PC-3 (cell line): Measurements from ENCODE around the gene POLA2. TPM values are rescaled to one million over a fixed set of nuclear protein-coding genes. Genes with fewer than 3 reads are reported as not detected.

ENCODE experiments used
- ATAC-seq: fragments of 200-7000 bp; cut with Tn5 transposase; 2 replicates; pipeline ENCODE4 v1.9.1; 2020; ENCODE audit warnings: mild to moderate bottlenecking, moderate library complexity
- BruUV-seq: library from RNA; stranded (reverse); fragments of 400-500 nt; replicated peaks from 2 replicates; lab custom pipeline; 2021; lab: Mats Ljungman, UMichigan
- CTCF ChIA-PET: fragments of 300-600 bp; sonication (Branson Sonifier 250); formaldehyde crosslinking; loops from one replicate; lab custom pipeline; 2022; ENCODE audit warnings: antibody characterized with exemption; lab: Charles Lee
- POLR2A ChIA-PET: fragments of 300-600 bp; sonication (Branson Sonifier 250); formaldehyde crosslinking; loops from one replicate; lab custom pipeline; 2022; ENCODE audit warnings: antibody characterized with exemption; ENCODE audit not compliant: unreplicated experiment; lab: Charles Lee
- DNase-seq: peaks from one replicate; pipeline ENCODE4 v3.0.0-alpha.2; 2015
- H2AFZ ChIP-seq: fragments of 300-600 bp; sonication (generic); 2 replicates; pipeline ENCODE4 v1.6.0; 2016; ENCODE audit warnings: antibody characterized with exemption, low read length
- H3F3A ChIP-seq: fragments of 300-600 bp; sonication (generic); one replicate; pipeline ENCODE4 v1.6.0; 2017; ENCODE audit warnings: antibody characterized with exemption, low read length, control low read depth, mild to moderate bottlenecking; ENCODE audit not compliant: unreplicated experiment
- H3K27ac ChIP-seq: fragments of 300-600 bp; sonication (generic); 2 replicates; pipeline ENCODE4 v1.5.1; 2016; ENCODE audit warnings: mild to moderate bottlenecking, low read length
- H3K27me3 ChIP-seq: fragments of 300-600 bp; sonication (generic); 2 replicates; pipeline ENCODE4 v1.6.1; 2016; ENCODE audit warnings: low read length, mixed read lengths
- H3K36me3 ChIP-seq: fragments of 300-600 bp; sonication (generic); 2 replicates; pipeline ENCODE4 v1.6.1; 2016; ENCODE audit warnings: low read depth, mixed run types, low read length, mixed read lengths
- H3K4me1 ChIP-seq: fragments of 300-600 bp; sonication (generic); 2 replicates; pipeline ENCODE4 v1.5.1; 2016; ENCODE audit warnings: low read length; ENCODE audit not compliant: insufficient read depth
- H3K4me2 ChIP-seq: fragments of 300-600 bp; sonication (generic); 2 replicates; pipeline ENCODE4 v1.6.0; 2016; ENCODE audit warnings: low read length
- H3K4me3 ChIP-seq: fragments of 300-600 bp; sonication (generic); 2 replicates; pipeline ENCODE4 v1.5.1; 2016; ENCODE audit warnings: mild to moderate bottlenecking, low read length, mixed read lengths
- H3K79me2 ChIP-seq: fragments of 300-600 bp; sonication (generic); 2 replicates; pipeline ENCODE4 v1.6.1; 2017; ENCODE audit warnings: low read length, mixed read lengths
- H3K9ac ChIP-seq: fragments of 300-600 bp; sonication (generic); 2 replicates; pipeline ENCODE4 v1.6.0; 2016; ENCODE audit warnings: mild to moderate bottlenecking, low read length
- H3K9me2 ChIP-seq: fragments of 300-600 bp; sonication (generic); replicated peaks from 2 replicates; pipeline ENCODE4 v1.6.1; 2016; ENCODE audit warnings: mixed run types, low read length, mixed read lengths
- H3K9me3 ChIP-seq: fragments of 300-600 bp; sonication (generic); 2 replicates; pipeline ENCODE4 v1.6.1; 2016; ENCODE audit warnings: low read length, mixed read lengths
- H4K20me1 ChIP-seq: fragments of 300-600 bp; sonication (generic); 2 replicates; pipeline ENCODE4 v1.6.1; 2016; ENCODE audit warnings: low read length, mixed read lengths
- EZH2 ChIP-seq: fragments of 300-600 bp; sonication (generic); IDR thresholded peaks from one replicate; pipeline ENCODE4 v1.6.1; 2017; ENCODE audit warnings: antibody characterized with exemption, mild to moderate bottlenecking, low read length; ENCODE audit not compliant: unreplicated experiment
- EZH2phosphoT487 ChIP-seq: fragments of 300-600 bp; sonication (generic); IDR thresholded peaks from 2 replicates; pipeline ENCODE4 v1.6.1; 2018; ENCODE audit warnings: mild to moderate bottlenecking, antibody characterized with exemption, low read length, borderline replicate concordance
- intact Hi-C: fragments of 100-400 bp; cut with micrococcal nuclease; formaldehyde crosslinking; loops from 2 replicates; pipeline ENCODE4 v1.9.0; 2023
- total RNA-seq: library from RNA; depleted of rRNA; stranded (reverse); fragments of >200 nt; gene quantifications from 2 replicates; pipeline ENCODE4 v1.2.3, GENCODE V29; 2014
- TF ChIP-seq, protein P1 (sequence below): fragments of 300-600 bp; sonication (generic); conservative IDR thresholded peaks from 2 replicates; pipeline ENCODE4 v1.5.1; 2017; ENCODE audit warnings: antibody characterized with exemption, low read depth, mild to moderate bottlenecking, low read length

POLA2 gene
- total RNA-seq, 1 experiment from 2014 or later: 29.0 TPM

DNA sequence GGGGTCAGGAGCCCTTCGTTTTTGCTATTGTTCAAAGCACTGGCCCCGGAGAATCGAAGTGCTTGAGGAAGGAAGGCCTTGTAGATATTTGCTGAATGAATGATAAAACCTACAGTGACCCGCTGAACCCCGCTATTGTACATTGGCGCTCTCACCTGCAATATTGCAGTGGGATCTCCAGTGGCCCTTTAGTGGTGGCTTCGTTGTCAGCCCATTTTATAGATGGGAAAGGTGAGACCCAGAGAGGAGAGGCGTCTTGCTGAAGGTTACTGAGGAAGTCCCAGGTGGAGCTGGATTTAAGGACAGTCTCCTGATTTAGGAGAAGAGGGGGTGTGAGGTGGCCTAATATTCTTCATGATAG is 54.1 kb downstream of the POLA2 start:
- H3K4me1 ChIP-seq: peaks cover 31% of the 10 kb centered on the region
- BruUV-seq: no TSS peak
- H3K27ac ChIP-seq: peak overlapping the region; percentile 87
- DNase-seq (peak; percentile 27), ATAC-seq (no peak)
- no peaks in the 10 kb centered on the region for H3K27me3 ChIP-seq
- intact Hi-C loops: loop anchor here (10.0 kb wide), 1 partner anchor 131 kb away; the partner anchor contains the start of gene CAPN1
- H3K9me3 ChIP-seq: no peaks in the 10 kb centered on the region
- H3K4me2 ChIP-seq: peak overlapping the region; percentile 94
- TF ChIP-seq, protein P1, sequence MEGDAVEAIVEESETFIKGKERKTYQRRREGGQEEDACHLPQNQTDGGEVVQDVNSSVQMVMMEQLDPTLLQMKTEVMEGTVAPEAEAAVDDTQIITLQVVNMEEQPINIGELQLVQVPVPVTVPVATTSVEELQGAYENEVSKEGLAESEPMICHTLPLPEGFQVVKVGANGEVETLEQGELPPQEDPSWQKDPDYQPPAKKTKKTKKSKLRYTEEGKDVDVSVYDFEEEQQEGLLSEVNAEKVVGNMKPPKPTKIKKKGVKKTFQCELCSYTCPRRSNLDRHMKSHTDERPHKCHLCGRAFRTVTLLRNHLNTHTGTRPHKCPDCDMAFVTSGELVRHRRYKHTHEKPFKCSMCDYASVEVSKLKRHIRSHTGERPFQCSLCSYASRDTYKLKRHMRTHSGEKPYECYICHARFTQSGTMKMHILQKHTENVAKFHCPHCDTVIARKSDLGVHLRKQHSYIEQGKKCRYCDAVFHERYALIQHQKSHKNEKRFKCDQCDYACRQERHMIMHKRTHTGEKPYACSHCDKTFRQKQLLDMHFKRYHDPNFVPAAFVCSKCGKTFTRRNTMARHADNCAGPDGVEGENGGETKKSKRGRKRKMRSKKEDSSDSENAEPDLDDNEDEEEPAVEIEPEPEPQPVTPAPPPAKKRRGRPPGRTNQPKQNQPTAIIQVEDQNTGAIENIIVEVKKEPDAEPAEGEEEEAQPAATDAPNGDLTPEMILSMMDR: peak; percentile 39; the same call in 1 of the 2 replicates
- TF ChIP-seq EZH2phosphoT487: no peak
- peak overlapping the region; percentile 72 for H3K4me3 ChIP-seq
- CTCF ChIA-PET: interaction anchor here (0.9 to 4.3 kb wide), 4 partner anchors 15 to 41 kb away, joined by 5 to 266 read pairs (median 18); partner anchors contain the start of gene DPF2
- H3K9ac ChIP-seq: peak overlapping the region; percentile 84
- peaks cover 14% of the 10 kb centered on the region for H4K20me1 ChIP-seq
- H3K79me2 ChIP-seq: peaks cover 60% of the 10 kb centered on the region
- peaks cover 13% of the 10 kb centered on the region for H3K36me3 ChIP-seq
- POLR2A ChIA-PET: interaction anchor here (1.4 to 1.7 kb wide), 5 partner anchors 13 to 41 kb away, joined by 3 to 56 read pairs (median 8); partner anchors contain the start of gene DPF2
- peaks cover 5% of the 10 kb centered on the region for H3F3A ChIP-seq
- H2AFZ ChIP-seq: peak overlapping the region; percentile 65; the same call in 1 of the 2 replicates
- no peaks in the 10 kb centered on the region for H3K9me2 ChIP-seq

DNA sequence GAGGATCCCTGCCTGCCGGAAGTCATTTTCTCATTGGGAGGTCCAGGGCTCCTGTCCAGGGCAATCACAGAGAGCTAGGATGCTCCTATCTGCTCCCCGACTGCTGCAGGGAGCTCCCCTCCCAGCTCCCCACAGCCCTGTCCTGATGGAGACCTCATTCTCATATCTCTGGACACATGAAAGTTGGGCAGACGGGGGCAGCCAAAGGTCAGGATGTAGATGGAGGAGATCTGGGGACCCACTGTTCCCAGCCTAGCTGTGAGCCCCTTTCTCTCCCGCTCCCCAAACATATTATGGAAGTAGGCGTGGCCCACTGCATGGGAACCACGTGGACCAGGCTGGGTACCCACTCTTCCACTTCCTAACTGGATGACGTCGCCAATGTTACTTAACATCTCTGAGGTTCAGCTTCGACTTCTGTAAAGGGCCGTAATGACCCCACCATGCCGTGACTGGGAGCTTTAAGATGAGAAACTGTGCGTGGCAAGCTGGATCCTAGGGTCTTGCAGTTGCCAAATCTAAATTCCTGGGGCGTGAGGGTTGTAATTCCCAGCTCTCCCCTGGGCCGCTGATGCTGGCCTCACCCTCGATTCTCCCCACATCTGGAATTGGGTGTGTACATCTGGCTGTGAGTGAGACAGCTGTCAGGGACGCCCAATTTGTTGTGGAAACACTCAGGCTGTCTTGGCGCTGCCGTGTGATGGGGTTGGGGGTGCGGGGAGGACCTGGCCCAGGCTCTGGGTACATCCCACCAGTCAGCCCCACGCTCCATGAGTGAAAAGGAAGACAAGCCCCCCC is 54.7 kb downstream of the POLA2 start:
- DNase-seq: peak; percentile 57
- no peaks in the 10 kb centered on the region for H3K9me3 ChIP-seq
- ChIA-PET CTCF (interaction anchor here (0.5 to 4.3 kb wide), 7 partner anchors 14 to 254 kb away, joined by 4 to 266 read pairs (median 6); partner anchors contain the start of genes DPF2, POLA2 and ZNRD2), POLR2A (interaction anchor here (0.5 to 1.7 kb wide), 7 partner anchors 12 to 188 kb away, joined by 3 to 56 read pairs (median 6); partner anchors contain the start of genes DPF2 and POLA2)
- peak overlapping the region; percentile 94 for H3K4me2 ChIP-seq
- no peaks in the 10 kb centered on the region for H3K27me3 ChIP-seq
- H3K9me2 ChIP-seq: no peaks in the 10 kb centered on the region
- peak; percentile 4 for ATAC-seq
- intact Hi-C loops: loop anchor here (1.0 to 10.0 kb wide), 3 partner anchors 14 to 132 kb away; partner anchors contain the start of gene CAPN1
- H3K36me3 ChIP-seq: peaks cover 18% of the 10 kb centered on the region
- H3K27ac ChIP-seq: peak overlapping the region; percentile 87
- TF ChIP-seq, protein P1: no peak
- no peak for TF ChIP-seq EZH2phosphoT487
- TF ChIP-seq EZH2: no peak
- H2AFZ ChIP-seq: 0 out of 2 replicates have a peak overlapping the region, but pooled peaks have one; percentile 65
- H3K4me3 ChIP-seq: peak overlapping the region; percentile 72
- TSS peak; percentile 53 for BruUV-seq
- peaks cover 25% of the 10 kb centered on the region for H3K4me1 ChIP-seq
- H3K79me2 ChIP-seq: peaks cover 66% of the 10 kb centered on the region
- peaks cover 20% of the 10 kb centered on the region for H4K20me1 ChIP-seq
- peaks cover 5% of the 10 kb centered on the region for H3F3A ChIP-seq
- H3K9ac ChIP-seq: peak overlapping the region; percentile 84
